ENCODE results near the gene SMOC2. TPM values are rescaled to one million over a fixed set of nuclear protein-coding genes. Genes with fewer than 3 reads are reported as not detected.
"Not testable (repeated sequence)": the region's sequence is repeated elsewhere in the genome, so short reads cannot be mapped to it uniquely, and the experiment has no call there.

The SMOC2 gene
- polyA plus RNA-seq, 1 donor (not counting 4 experiments of a cell fraction or from before 2014, with no cell fraction given): 1.1 TPM

DNA sequence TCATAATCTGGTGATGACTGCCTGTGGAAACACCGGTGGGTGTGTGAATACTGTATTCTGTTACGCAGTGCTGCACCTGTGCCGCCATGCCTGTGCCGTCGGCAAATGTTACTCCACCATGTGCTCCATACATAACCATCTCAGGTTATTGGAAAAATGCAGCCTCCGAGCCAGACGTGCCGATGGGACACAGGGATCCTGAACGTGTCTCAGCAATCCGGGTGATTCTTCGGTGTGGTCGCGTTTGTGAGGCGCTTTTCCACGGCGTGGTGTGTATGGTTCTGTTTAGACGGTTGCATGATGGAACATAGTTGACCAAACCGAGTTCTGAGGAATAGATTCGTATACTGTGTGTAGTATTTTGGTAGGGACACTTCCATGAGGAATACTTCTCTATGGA lies 130.3 kb downstream of the SMOC2 start:
- no peak overlapping the region for H3K27ac ChIP-seq (ENCODE audit: control insufficient read depth, insufficient read depth, low read length)
- H3K4me1 ChIP-seq (ENCODE audit: control insufficient read depth, extremely low read depth, insufficient read depth, low read length): no peaks in the 10 kb centered on the region
- no peak overlapping the region for H3K4me2 ChIP-seq (ENCODE audit: control insufficient read depth, extremely low read depth, insufficient read depth, low read depth, low read length)
- dilution Hi-C loops (cut with MboI; ENCODE audit: extremely low pct_ligation_motif_present, low sequenced_read_pairs): no loop called here
- TF ChIP-seq, protein P1, sequence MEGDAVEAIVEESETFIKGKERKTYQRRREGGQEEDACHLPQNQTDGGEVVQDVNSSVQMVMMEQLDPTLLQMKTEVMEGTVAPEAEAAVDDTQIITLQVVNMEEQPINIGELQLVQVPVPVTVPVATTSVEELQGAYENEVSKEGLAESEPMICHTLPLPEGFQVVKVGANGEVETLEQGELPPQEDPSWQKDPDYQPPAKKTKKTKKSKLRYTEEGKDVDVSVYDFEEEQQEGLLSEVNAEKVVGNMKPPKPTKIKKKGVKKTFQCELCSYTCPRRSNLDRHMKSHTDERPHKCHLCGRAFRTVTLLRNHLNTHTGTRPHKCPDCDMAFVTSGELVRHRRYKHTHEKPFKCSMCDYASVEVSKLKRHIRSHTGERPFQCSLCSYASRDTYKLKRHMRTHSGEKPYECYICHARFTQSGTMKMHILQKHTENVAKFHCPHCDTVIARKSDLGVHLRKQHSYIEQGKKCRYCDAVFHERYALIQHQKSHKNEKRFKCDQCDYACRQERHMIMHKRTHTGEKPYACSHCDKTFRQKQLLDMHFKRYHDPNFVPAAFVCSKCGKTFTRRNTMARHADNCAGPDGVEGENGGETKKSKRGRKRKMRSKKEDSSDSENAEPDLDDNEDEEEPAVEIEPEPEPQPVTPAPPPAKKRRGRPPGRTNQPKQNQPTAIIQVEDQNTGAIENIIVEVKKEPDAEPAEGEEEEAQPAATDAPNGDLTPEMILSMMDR (optimal IDR thresholded peaks at IDR 0.05 in 1 of 3, IDR thresholded peaks at IDR 0.05 in 1 of 3, conservative IDR thresholded peaks at IDR 0.05 in 1 of 3; ENCODE audit: extremely low read depth in 1 of 3, insufficient read depth in 2 of 3, low read length in 3 of 3): no peak
- no peak for TF ChIP-seq EZH2 (IDR thresholded peaks at IDR 0.05; ENCODE audit: low read length)
- no peaks in the 10 kb centered on the region for H4K20me1 ChIP-seq (ENCODE audit: control insufficient read depth, extremely low read depth, insufficient read depth, low read length)
- no peaks in the 10 kb centered on the region for H3K79me2 ChIP-seq (ENCODE audit: control insufficient read depth, insufficient read depth, low read length)
- DNase-seq (ENCODE audit: low read depth, low spot score): no peak
- no peak overlapping the region for H2AFZ ChIP-seq (ENCODE audit: control insufficient read depth, low read length)
- H3K4me3 ChIP-seq (ENCODE audit: control insufficient read depth in 2 of 3, extremely low read depth in 1 of 3, insufficient read depth in 2 of 3, low read depth in 1 of 3, low read length in 3 of 3): no peak overlapping the region
- no peak overlapping the region for H3K9ac ChIP-seq (ENCODE audit: control insufficient read depth, extremely low read depth, insufficient read depth, low read length)
- no peaks in the 10 kb centered on the region for H3K9me3 ChIP-seq (ENCODE audit: control insufficient read depth, low read depth, low read length)
- no peaks in the 10 kb centered on the region for H3K36me3 ChIP-seq (ENCODE audit: control insufficient read depth in 2 of 2, extremely low read depth in 1 of 2, insufficient read depth in 2 of 2, low read length in 2 of 2)
- FAIRE-seq: no peak
- H3K9me1 ChIP-seq (ENCODE audit: control insufficient read depth, extremely low read depth, insufficient read depth, low read length): no peaks in the 10 kb centered on the region
- no peaks in the 10 kb centered on the region for H3K27me3 ChIP-seq (ENCODE audit: control insufficient read depth, extremely low read depth, insufficient read depth, low read length)

DNA sequence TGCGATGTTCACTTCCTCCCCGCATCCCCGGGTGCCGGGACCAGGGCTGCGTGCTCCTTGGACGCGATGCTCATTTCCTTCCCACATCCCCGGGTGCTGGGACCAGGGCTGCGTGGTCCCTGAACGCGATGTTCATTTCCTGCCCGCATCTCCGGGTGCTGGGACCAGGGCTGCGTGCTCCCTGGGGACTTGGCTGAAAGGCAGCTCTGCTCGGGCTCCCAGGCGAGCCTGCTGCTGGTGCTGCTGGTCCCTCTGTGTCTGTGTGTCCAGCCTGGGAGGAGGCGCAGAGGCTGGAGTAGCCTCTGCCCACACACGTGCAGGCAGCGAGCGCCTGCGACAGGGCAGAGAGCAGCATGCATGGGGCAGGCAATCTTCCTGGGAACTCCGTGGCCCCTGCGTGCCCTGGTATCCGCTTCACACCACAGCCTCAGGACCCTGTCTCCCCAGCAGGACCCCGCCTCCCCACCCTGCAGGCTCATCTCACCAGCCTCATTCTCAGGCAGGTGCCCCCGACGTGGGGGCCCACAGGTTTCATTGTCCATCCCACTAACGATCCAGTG lies 132.4 kb downstream of the SMOC2 start:
- H3K36me3 ChIP-seq (ENCODE audit: control insufficient read depth in 2 of 2, extremely low read depth in 1 of 2, insufficient read depth in 2 of 2, low read length in 2 of 2); DNase-seq (ENCODE audit: low read depth, low spot score); H3K9me3 ChIP-seq (ENCODE audit: control insufficient read depth, low read depth, low read length); H3K4me2 ChIP-seq (ENCODE audit: control insufficient read depth, extremely low read depth, insufficient read depth, low read depth, low read length); H4K20me1 ChIP-seq (ENCODE audit: control insufficient read depth, extremely low read depth, insufficient read depth, low read length); H3K4me1 ChIP-seq (ENCODE audit: control insufficient read depth, extremely low read depth, insufficient read depth, low read length); H3K27me3 ChIP-seq (ENCODE audit: control insufficient read depth, extremely low read depth, insufficient read depth, low read length); FAIRE-seq; H2AFZ ChIP-seq (ENCODE audit: control insufficient read depth, low read length); H3K9me1 ChIP-seq (ENCODE audit: control insufficient read depth, extremely low read depth, insufficient read depth, low read length); H3K4me3 ChIP-seq (ENCODE audit: control insufficient read depth in 2 of 3, extremely low read depth in 1 of 3, insufficient read depth in 2 of 3, low read depth in 1 of 3, low read length in 3 of 3); dilution Hi-C loops (cut with MboI; ENCODE audit: extremely low pct_ligation_motif_present, low sequenced_read_pairs); H3K9ac ChIP-seq (ENCODE audit: control insufficient read depth, extremely low read depth, insufficient read depth, low read length); H3K79me2 ChIP-seq (ENCODE audit: control insufficient read depth, insufficient read depth, low read length); H3K27ac ChIP-seq (ENCODE audit: control insufficient read depth, insufficient read depth, low read length): not testable (repeated sequence)

DNA sequence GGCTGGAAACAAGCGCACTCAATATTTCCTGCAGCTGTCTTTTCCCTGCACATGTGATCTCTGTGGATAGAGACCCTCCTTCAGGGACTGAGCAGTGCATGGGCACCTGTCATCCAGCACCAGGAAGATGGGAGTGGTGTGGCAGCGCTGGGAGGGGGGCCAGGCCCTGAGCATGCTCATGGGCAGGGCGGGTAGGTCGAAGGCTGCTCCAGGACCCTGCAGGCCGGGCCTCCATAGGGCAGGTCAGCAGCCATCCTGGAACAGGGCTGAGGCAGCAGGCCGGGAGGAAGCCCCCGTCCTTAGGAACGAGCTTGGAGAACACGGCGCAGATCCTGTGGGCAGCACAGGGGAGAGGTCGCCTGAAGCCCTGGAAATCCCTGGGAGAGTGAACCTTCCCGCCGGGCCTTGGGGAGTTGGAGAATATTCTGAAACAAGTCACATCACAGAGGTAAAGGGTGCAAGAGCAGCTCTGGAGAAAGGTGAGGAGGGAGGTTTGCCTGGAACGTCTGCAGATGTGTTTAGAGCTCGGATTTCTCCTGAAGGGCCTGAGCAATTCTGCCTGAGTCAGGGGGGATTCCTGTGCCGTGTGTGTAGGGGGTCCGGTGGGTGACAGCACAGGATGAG lies 133.2 kb downstream of the SMOC2 start:
- H3K4me2 ChIP-seq (ENCODE audit: control insufficient read depth, extremely low read depth, insufficient read depth, low read depth, low read length): no peak overlapping the region
- H3K79me2 ChIP-seq (ENCODE audit: control insufficient read depth, insufficient read depth, low read length): no peaks in the 10 kb centered on the region
- no peak overlapping the region for H2AFZ ChIP-seq (ENCODE audit: control insufficient read depth, low read length)
- H3K9ac ChIP-seq (ENCODE audit: control insufficient read depth, extremely low read depth, insufficient read depth, low read length): no peak overlapping the region
- TF ChIP-seq EZH2 (IDR thresholded peaks at IDR 0.05; ENCODE audit: low read length): no peak
- TF ChIP-seq, protein P1 (optimal IDR thresholded peaks at IDR 0.05 in 1 of 3, IDR thresholded peaks at IDR 0.05 in 1 of 3, conservative IDR thresholded peaks at IDR 0.05 in 1 of 3; ENCODE audit: extremely low read depth in 1 of 3, insufficient read depth in 2 of 3, low read length in 3 of 3): no peak
- no peaks in the 10 kb centered on the region for H4K20me1 ChIP-seq (ENCODE audit: control insufficient read depth, extremely low read depth, insufficient read depth, low read length)
- FAIRE-seq (no peak), DNase-seq (ENCODE audit: low read depth, low spot score) (no peak)
- H3K27me3 ChIP-seq (ENCODE audit: control insufficient read depth, extremely low read depth, insufficient read depth, low read length): no peaks in the 10 kb centered on the region
- no peaks in the 10 kb centered on the region for H3K9me1 ChIP-seq (ENCODE audit: control insufficient read depth, extremely low read depth, insufficient read depth, low read length)
- dilution Hi-C loops (cut with MboI; ENCODE audit: extremely low pct_ligation_motif_present, low sequenced_read_pairs): no loop called here
- no peak overlapping the region for H3K4me3 ChIP-seq (ENCODE audit: control insufficient read depth in 2 of 3, extremely low read depth in 1 of 3, insufficient read depth in 2 of 3, low read depth in 1 of 3, low read length in 3 of 3)
- no peak overlapping the region for H3K27ac ChIP-seq (ENCODE audit: control insufficient read depth, insufficient read depth, low read length)
- no peaks in the 10 kb centered on the region for H3K36me3 ChIP-seq (ENCODE audit: control insufficient read depth in 2 of 2, extremely low read depth in 1 of 2, insufficient read depth in 2 of 2, low read length in 2 of 2)
- no peaks in the 10 kb centered on the region for H3K9me3 ChIP-seq (ENCODE audit: control insufficient read depth, low read depth, low read length)
- H3K4me1 ChIP-seq (ENCODE audit: control insufficient read depth, extremely low read depth, insufficient read depth, low read length): no peaks in the 10 kb centered on the region
